Measurements from ENCODE around the gene ADAM17.

DNA sequence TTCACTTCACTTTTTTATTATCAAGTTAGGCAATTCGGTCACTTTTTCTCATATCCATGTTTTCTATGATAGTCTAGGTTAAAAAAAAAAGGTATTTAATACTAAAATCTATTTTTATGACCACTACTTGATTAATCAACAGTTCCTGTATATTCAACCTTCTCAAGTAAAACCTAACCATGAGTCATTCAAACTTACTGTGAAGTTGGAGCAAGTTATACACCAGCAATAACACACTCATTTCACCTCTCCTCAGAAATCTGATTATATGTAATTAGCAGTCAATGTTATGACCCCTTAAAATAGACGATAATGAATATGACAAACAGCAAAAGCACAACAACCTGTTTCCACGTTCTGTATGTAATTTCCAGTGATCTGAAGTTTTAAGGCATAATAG, 35.0 kb upstream of the ADAM17 start:
- TF ChIP-seq EZH2 (IDR thresholded peaks at IDR 0.05; ENCODE audit: borderline replicate concordance, low read length): no peak
- TF ChIP-seq, protein P1, sequence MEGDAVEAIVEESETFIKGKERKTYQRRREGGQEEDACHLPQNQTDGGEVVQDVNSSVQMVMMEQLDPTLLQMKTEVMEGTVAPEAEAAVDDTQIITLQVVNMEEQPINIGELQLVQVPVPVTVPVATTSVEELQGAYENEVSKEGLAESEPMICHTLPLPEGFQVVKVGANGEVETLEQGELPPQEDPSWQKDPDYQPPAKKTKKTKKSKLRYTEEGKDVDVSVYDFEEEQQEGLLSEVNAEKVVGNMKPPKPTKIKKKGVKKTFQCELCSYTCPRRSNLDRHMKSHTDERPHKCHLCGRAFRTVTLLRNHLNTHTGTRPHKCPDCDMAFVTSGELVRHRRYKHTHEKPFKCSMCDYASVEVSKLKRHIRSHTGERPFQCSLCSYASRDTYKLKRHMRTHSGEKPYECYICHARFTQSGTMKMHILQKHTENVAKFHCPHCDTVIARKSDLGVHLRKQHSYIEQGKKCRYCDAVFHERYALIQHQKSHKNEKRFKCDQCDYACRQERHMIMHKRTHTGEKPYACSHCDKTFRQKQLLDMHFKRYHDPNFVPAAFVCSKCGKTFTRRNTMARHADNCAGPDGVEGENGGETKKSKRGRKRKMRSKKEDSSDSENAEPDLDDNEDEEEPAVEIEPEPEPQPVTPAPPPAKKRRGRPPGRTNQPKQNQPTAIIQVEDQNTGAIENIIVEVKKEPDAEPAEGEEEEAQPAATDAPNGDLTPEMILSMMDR (conservative IDR thresholded peaks at IDR 0.05 in 1 of 2, IDR thresholded peaks at IDR 0.05 in 1 of 2; ENCODE audit: extremely low read depth in 1 of 2, insufficient read depth in 1 of 2, low read depth in 1 of 2, low read length in 2 of 2): no peak
